ENCODE data around the gene ERN2. TPM values are rescaled to one million over a fixed set of nuclear protein-coding genes. Genes with fewer than 3 reads are reported as not detected.

ERN2 gene
- total RNA-seq, 4 donors from 2014 or later, result not detected

DNA sequence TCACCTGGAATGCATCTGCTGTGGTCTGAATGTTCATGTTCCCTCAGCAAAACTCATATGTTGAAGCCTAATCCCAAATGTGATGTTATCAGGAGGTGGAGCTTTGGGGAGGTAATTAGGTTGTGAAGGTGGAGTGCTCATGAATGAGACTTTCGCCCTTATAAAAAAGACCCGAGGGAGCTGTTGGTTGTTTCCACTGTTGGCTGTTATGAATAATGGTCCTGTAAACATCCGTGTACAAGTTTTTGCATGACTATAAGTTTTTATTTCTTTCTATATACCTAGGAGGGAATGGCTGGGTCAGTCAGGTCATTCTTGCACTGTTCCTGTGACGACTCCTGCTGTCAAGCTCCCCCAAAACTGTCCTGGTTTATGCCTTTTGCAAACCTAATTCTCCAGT, 32.2 kb upstream of the ERN2 start:
- TF ChIP-seq, protein P1, sequence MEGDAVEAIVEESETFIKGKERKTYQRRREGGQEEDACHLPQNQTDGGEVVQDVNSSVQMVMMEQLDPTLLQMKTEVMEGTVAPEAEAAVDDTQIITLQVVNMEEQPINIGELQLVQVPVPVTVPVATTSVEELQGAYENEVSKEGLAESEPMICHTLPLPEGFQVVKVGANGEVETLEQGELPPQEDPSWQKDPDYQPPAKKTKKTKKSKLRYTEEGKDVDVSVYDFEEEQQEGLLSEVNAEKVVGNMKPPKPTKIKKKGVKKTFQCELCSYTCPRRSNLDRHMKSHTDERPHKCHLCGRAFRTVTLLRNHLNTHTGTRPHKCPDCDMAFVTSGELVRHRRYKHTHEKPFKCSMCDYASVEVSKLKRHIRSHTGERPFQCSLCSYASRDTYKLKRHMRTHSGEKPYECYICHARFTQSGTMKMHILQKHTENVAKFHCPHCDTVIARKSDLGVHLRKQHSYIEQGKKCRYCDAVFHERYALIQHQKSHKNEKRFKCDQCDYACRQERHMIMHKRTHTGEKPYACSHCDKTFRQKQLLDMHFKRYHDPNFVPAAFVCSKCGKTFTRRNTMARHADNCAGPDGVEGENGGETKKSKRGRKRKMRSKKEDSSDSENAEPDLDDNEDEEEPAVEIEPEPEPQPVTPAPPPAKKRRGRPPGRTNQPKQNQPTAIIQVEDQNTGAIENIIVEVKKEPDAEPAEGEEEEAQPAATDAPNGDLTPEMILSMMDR (IDR thresholded peaks at IDR 0.05; ENCODE audit: low read depth), result no peak

DNA sequence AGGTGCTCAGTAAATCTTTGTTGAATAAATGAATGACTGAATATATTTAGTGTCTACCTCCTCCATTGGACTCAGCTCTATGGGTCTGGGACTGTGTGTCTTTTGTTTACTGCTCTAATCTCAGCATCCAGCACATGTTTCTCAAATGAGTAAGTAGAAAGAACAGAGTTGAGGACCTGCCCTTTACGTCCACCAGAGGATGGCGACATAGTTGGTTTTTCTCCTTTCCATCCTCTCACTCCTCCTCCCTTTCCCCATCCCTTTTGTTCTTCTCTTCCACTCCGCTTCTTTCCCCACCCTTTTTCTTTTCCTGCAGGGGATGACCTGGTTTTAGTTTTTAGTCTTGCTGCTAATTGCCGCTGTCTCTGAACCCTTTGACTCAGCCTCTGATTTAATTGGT, 29.7 kb upstream of the ERN2 start:
- TF ChIP-seq, protein P1 (IDR thresholded peaks at IDR 0.05; ENCODE audit: low read depth), result no peak

DNA sequence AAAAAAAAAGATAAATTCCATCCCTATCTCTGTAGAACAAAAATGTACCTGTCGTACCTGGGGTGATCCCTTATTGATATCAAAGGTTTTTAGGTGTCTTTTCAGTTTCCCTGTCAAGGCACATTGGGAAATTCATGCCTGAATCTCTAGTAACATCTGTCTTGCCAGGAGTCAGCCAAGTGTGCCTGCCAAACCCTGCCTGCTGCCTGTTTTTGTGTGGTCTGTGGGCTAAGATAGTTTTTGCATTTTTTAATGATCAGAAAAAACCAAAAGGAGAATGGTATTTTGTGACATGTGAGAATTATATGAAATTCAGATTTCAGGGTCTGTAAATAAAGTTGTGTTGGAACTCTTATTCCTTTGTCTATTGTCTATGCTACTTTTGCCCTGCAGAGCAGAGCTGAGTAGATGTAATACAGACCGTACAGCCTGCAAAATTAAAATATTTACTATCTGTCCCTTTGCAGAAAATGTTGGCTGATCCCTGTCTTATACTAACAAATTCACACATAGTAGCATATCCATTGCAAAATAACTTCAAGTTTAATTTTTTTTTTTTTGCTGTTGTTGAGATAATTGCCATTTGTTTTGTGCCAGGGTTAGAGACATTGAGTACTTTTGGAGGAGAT, 28.8 kb upstream of the ERN2 start:
- TF ChIP-seq, protein P1 (IDR thresholded peaks at IDR 0.05; ENCODE audit: low read depth), result no peak

DNA sequence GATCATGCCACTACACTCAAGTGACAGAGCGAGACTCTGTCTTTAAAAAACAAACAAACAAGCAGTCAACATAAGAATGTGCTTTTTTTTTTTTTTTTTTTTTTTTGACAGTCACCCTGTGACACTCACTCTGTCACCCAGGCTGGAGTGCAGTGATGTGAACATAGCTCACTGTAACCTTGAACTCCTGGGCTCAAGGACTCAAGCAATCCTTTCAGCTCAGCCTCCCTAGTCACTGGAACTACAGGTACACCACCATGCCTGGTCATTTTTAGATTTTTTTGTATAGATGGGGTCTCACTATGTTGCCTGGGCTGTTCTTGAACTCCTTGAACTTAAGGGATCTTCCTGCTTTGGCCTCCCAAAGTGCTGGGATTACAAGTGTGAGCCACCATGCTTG, 26.5 kb upstream of the ERN2 start:
- TF ChIP-seq, protein P1 (IDR thresholded peaks at IDR 0.05; ENCODE audit: low read depth), result no peak

DNA sequence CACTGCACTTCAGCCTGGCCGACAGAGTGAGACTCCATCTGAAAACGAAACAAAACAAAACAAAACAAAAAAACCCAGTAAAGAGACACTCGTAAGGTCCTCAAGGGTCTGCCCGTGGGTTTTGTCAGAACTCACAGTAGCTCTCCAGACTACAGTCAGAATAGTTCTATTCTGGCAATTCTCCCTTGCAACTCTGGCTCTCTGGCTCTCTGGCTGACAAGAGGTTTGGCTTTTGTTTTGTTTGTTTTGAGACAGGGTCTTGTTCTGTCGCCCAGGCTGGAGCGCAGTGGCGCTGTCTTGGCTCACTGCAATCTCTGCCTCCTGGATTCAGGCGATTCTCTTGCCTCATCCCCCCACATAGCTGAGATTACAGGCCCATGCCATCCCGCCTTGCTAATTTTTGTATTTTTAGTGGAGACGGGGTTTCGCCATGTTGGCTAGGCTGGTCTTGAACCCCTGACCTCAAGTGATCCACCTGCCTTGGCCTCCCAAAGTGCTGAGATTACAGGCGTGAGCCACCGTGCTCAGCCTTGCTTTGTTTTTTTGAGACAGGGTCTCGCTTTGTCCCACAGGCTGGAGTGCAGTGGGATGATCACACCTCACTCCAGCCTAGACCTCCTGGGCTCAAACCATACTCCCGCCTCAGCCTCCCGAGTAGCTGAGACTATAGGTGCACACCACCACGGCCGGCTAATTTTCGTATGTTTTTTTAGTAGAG, 21.3 kb upstream of the ERN2 start:
- TF ChIP-seq, protein P1 (IDR thresholded peaks at IDR 0.05; ENCODE audit: low read depth), result no peak

DNA sequence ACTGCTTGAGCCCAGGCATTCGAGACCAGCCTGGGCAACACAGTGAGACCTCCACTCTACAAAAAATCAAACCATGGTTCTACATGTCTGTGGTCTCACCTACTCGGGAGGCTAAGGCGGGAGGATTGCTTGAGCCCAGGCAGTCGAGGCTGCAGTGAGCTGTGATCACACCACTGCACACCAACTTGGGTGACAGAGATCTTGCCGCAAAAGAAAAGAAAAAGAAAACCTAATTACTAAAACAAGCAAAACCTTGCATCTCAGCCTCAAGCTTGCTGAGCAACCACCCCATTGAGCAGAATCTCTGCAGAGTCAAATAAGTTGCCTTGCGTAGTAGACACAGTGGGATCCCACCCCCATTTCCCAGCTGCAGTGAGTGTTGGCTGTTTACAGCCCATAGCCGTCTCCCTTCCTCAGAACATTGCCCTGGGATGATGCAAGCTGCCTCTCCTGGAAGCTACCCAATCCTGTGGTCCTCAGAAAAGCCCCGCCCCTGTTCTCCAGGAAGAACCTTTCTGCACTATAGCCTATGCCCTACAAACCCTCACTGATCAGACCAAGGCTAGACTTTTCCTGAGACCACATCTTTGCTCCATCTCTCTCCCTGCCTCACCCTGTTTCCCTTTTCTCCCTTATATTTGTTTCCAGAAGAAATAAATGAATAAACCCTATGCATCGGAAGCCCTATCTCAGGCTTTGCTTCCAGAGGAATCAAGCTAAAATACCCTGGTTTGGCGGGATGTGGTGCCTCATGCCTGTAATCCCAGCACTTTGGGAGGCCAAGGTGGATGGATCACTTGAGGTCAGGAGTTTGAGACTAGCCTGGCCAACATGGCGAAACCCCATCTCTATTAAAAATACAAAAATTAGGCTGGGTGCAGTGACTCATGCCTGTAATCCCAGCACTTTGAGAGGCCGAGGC, 16.7 kb upstream of the ERN2 start:
- TF ChIP-seq, protein P1 (IDR thresholded peaks at IDR 0.05; ENCODE audit: low read depth), result no peak

DNA sequence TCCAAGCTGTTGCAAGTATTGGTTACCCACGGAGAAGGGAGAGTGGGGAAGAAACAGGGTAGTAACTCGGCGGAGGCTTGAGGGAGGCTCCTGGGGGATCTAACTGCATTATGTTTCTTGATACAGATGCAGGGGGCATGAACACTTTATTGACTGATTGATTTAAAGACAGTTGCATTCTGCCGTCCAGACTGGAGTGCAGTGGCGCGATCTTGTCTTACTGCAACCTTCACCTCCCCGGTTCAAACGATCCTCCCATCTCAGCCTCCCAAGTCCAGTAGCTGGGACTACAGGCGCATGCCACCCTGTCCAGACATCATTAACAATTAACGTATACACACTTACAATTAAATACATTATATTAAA, 15.1 kb upstream of the ERN2 start:
- TF ChIP-seq, protein P1 (IDR thresholded peaks at IDR 0.05; ENCODE audit: low read depth), result no peak

Measured in subcutaneous adipose tissue (tissue), 4 donors.